ENCODE measurements around the gene SPRR3. TPM values are rescaled to one million over a fixed set of nuclear protein-coding genes. Genes with fewer than 3 reads are reported as not detected.

The SPRR3 gene
- total RNA-seq, 4 donors from 2014 or later = 7,283 to 22,357 (median 8,768) TPM

DNA sequence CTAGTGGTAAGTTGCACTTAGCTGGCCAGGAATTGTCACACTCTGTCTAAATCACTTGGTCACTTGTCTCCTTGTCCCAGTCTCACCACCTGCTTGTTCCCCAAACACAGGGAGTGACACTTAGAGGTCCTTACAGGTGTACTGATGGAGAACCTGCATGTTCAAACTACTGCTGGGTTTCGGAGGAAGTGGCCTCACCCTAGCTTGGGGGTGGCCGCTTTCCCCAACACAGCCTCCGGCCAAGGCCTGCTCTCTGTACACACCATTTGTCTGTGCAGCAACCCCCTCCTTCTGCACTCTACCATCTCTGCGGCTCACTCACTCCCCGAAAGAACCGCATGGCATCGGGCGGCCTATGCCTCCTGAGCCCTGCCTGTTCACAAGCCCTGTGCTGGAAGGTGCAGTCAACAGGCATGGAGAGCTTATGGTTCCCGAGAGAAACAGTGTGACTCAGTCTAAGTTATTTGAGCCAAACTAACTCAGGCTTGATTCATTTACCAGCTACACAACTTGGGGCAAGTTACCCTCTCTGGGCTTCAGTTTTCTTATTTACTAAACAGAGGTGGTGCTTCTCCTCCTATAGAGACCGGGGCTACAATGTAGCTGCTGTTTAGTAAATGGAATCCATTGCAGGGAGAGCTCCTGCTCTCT, 41.6 kb upstream of the SPRR3 start:
- no peaks in the 10 kb centered on the region for H3K27me3 ChIP-seq
- WGBS, 2 donors = 81 to 87% methylated on average over 3 to 10 of the region's 10 CpGs
- no peaks in the 10 kb centered on the region for H3K9me3 ChIP-seq
- peaks cover 0 to 2% (median 0%) of the 10 kb centered on the region in 3 donors for H3K4me1 ChIP-seq
- no peak for TF ChIP-seq POLR2A (IDR thresholded peaks at IDR 0.05)
- TF ChIP-seq, protein P1, sequence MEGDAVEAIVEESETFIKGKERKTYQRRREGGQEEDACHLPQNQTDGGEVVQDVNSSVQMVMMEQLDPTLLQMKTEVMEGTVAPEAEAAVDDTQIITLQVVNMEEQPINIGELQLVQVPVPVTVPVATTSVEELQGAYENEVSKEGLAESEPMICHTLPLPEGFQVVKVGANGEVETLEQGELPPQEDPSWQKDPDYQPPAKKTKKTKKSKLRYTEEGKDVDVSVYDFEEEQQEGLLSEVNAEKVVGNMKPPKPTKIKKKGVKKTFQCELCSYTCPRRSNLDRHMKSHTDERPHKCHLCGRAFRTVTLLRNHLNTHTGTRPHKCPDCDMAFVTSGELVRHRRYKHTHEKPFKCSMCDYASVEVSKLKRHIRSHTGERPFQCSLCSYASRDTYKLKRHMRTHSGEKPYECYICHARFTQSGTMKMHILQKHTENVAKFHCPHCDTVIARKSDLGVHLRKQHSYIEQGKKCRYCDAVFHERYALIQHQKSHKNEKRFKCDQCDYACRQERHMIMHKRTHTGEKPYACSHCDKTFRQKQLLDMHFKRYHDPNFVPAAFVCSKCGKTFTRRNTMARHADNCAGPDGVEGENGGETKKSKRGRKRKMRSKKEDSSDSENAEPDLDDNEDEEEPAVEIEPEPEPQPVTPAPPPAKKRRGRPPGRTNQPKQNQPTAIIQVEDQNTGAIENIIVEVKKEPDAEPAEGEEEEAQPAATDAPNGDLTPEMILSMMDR (IDR thresholded peaks at IDR 0.05) = no peak
- intact Hi-C loops (cut with DNase I) = no loop called here
- no peak for DNase-seq
- H3K36me3 ChIP-seq = no peaks in the 10 kb centered on the region
- H3K4me3 ChIP-seq = no peak overlapping the region
- H3K27ac ChIP-seq = peak overlapping the region in 2 of 4 donors; percentile 9 to 10

DNA sequence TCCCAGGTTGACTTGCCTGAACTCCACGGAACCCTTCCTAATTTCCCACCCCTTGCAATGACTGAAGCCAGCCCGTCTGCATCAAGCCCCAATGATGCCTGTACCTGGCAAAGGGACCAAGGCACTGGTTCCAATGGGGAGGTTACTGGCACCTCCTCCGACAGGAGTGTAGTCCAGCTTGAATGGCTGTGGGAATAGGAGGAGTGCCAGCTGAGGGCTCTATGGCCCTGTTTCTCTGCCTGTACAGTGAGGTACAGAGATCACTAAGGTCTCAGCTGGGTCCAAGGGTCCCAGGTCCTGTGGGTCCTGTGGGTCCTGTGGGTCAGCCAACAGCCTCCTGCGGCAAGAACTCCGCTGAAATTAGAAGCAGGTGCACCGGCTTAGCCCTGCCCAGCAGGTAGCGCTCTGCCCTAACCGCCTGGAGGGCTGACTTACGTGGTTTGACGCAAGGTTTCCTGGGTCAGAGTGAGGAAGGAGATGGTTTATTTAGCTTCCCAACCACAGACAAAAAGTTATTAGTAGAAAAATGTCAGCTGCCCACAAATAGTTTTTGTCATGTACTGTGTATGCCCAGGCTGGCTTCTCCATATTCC, 41.0 kb upstream of the SPRR3 start:
- WGBS, 2 donors = 65 to 72% methylated on average over 7 to 10 of the region's 10 CpGs
- Histone ChIP-seq H3K9me3 (no peaks in the 10 kb centered on the region), H3K4me3 (no peak overlapping the region), H3K27me3 (no peaks in the 10 kb centered on the region), H3K27ac (peak overlapping the region in 2 of 4 donors; percentile 9 to 10), H3K4me1 (no peaks in the 10 kb centered on the region), H3K36me3 (no peaks in the 10 kb centered on the region)
- TF ChIP-seq, protein P1 (IDR thresholded peaks at IDR 0.05) = no peak
- TF ChIP-seq POLR2A (IDR thresholded peaks at IDR 0.05) = no peak
- intact Hi-C loops (cut with DNase I) = no loop called here
- DNase-seq = no peak

DNA sequence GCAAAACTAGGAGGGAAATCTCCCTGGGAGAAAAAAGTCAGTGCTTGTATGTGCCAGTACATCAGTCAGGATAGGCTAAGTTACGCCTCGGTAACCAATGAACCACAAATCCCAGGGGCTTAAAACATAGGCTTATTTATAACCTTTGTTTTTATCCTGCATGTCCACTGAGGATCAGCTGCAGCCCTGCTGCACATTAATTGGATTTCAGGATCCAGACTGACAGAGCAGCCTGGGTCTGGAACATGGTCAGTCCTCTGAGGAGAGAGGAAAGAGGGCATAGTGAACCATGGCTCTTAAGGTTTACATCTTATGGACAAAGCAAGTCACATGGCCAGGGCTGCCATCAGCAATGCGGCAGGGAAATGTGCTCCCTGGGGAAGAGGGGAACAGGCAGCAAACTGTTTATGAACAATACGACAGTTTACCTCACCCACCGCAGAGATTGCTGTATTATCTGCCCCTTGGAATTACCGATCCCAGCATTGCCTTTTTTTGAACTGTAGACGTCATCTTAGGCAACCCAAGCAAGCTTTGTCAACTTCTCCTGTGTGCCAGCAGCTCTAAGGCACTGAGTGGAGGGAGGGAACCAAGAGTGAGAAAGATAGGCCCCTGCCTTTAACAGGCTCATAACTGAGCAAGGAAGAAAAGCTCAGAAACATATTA, 40.2 kb upstream of the SPRR3 start:
- no peak overlapping the region for H3K27ac ChIP-seq
- WGBS, 2 donors = 81 to 85% methylated on average over 7 of the region's 7 CpGs
- no peaks in the 10 kb centered on the region for H3K9me3 ChIP-seq
- TF ChIP-seq, protein P1 (IDR thresholded peaks at IDR 0.05) = no peak
- no peak for TF ChIP-seq POLR2A (IDR thresholded peaks at IDR 0.05)
- no peak overlapping the region for H3K4me3 ChIP-seq
- no peaks in the 10 kb centered on the region for H3K27me3 ChIP-seq
- intact Hi-C loops (cut with DNase I) = no loop called here
- no peaks in the 10 kb centered on the region for H3K36me3 ChIP-seq
- H3K4me1 ChIP-seq = no peaks in the 10 kb centered on the region
- no peak for DNase-seq

DNA sequence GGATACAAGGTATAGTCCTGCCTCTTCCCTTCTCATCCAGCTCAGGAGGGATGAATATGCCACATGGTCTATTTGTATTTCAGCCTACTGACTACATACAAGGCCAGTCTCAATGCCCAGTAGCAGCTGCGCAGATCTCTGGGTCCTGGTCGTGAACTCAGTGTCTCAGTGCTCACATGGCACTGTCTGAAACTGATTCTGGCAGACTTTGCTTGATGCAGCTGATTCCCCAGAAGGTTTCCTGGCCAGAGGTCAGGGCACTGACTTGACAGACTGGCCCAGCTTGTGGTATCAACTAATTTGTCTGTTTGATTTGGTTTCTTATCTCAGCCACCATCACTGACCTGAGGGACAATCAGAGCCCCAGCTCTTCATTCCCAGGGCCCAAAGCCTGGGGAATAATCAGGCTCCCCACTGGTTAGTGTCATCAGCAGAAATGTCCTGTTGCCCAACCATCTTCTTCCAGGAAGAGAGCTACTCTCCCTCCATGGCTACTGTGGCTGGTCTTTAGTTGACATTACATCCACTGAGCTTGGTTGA, 38.6 kb upstream of the SPRR3 start:
- TF ChIP-seq POLR2A (IDR thresholded peaks at IDR 0.05) = no peak
- TF ChIP-seq, protein P1 (IDR thresholded peaks at IDR 0.05) = no peak
- Histone ChIP-seq H3K4me3 (no peak overlapping the region), H3K9me3 (no peaks in the 10 kb centered on the region), H3K4me1 (peaks cover 0 to 14% (median 6%) of the 10 kb centered on the region in 3 donors), H3K36me3 (no peaks in the 10 kb centered on the region), H3K27me3 (no peaks in the 10 kb centered on the region), H3K27ac (no peak overlapping the region)
- DNase-seq = no peak
- intact Hi-C loops (cut with DNase I) = no loop called here
- 93% methylated on average over 2 of the region's 2 CpGs; no CpG with 5 or more reads in 1 of the 2 donors for WGBS, 2 donors

DNA sequence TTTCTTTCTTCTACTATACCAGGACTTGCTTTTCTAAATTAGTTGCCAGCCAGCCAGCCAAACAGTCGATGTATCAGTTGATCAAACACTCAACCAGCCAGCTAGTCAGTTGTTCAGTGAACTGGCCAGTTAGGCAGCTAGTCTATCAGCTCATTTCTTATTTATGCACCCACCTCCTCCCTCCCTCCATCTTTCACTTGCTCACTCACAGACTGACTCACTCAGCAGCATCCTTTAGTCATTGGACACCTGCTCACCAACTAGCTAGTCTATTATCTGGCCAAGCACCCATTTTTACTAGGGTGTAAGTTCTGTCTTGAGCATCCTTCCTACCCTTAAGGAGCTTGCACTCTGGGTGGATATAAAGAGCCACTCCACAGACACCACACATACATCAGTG, 37.0 kb upstream of the SPRR3 start:
- no peak overlapping the region for H3K27ac ChIP-seq
- intact Hi-C loops (cut with DNase I) = no loop called here
- H3K4me3 ChIP-seq = no peak overlapping the region
- WGBS, 2 donors = 39 to 42% methylated on average over 1 of the region's 1 CpG
- H3K4me1 ChIP-seq = peaks cover 0 to 30% (median 6%) of the 10 kb centered on the region in 3 donors
- DNase-seq = no peak
- H3K36me3 ChIP-seq = no peaks in the 10 kb centered on the region
- H3K27me3 ChIP-seq = no peaks in the 10 kb centered on the region
- no peak for TF ChIP-seq POLR2A (IDR thresholded peaks at IDR 0.05)
- TF ChIP-seq, protein P1 (IDR thresholded peaks at IDR 0.05) = no peak
- no peaks in the 10 kb centered on the region for H3K9me3 ChIP-seq

All from esophagus squamous epithelium (tissue), 5 donors.